GM23338 (cell line): ENCODE measurements around the gene FBRSL1. TPM values are rescaled to one million over a fixed set of nuclear protein-coding genes. Genes with fewer than 3 reads are reported as not detected.

Experiments used
- ATAC-seq: fragments of 200-7000 bp; cut with Tn5 transposase; 3 replicates; pipeline ENCODE4 v1.9.1; 2020
- DNase-seq: peaks from one replicate; pipeline ENCODE4 v3.0.0-alpha.2; 2015; ENCODE audit warnings: low spot score
- H2AFZ ChIP-seq: fragments of 200-600 bp; sonication (generic); 2 replicates; pipeline ENCODE4 v1.8.0; 2016; ENCODE audit warnings: antibody characterized with exemption, mild to moderate bottlenecking, moderate library complexity
- H3F3A ChIP-seq: fragments of 200-600 bp; sonication (generic); replicated peaks from 2 replicates; pipeline ENCODE4 v1.8.0; 2017; ENCODE audit warnings: antibody characterized with exemption, mixed run types, low read depth
- H3K27ac ChIP-seq: fragments of 200-600 bp; sonication (generic); 2 replicates; pipeline ENCODE4 v1.6.1; 2016; ENCODE audit warnings: low read depth
- H3K27me3 ChIP-seq: fragments of 200-600 bp; sonication (generic); 2 replicates; pipeline ENCODE4 v1.8.0; 2016; ENCODE audit warnings: mild to moderate bottlenecking, mixed run types, moderate library complexity; ENCODE audit not compliant: insufficient read depth
- H3K36me3 ChIP-seq: fragments of 200-600 bp; sonication (generic); 2 replicates; pipeline ENCODE4 v1.8.0; 2016; ENCODE audit warnings: mild to moderate bottlenecking; ENCODE audit not compliant: insufficient read depth
- H3K4me1 ChIP-seq: fragments of 200-600 bp; sonication (generic); 2 replicates; pipeline ENCODE4 v1.8.0; 2016; ENCODE audit warnings: mild to moderate bottlenecking, moderate library complexity; ENCODE audit not compliant: insufficient read depth
- H3K4me2 ChIP-seq: fragments of 200-600 bp; sonication (generic); 2 replicates; pipeline ENCODE4 v1.7.1; 2017; ENCODE audit warnings: mixed run types
- H3K4me3 ChIP-seq: fragments of 200-600 bp; sonication (generic); 2 replicates; pipeline ENCODE4 v1.6.1; 2016; ENCODE audit warnings: mixed run types
- H3K79me2 ChIP-seq: fragments of 200-600 bp; sonication (generic); replicated peaks from 2 replicates; pipeline ENCODE4 v1.8.0; 2017; ENCODE audit warnings: mild to moderate bottlenecking; ENCODE audit not compliant: insufficient read depth
- H3K9me2 ChIP-seq: fragments of 200-600 bp; sonication (generic); 2 replicates; pipeline ENCODE4 v1.8.0; 2017; ENCODE audit not compliant: insufficient read depth
- H4K20me1 ChIP-seq: fragments of 200-600 bp; sonication (generic); replicated peaks from 2 replicates; pipeline ENCODE4 v1.8.0; 2017; ENCODE audit warnings: mild to moderate bottlenecking; ENCODE audit not compliant: insufficient read depth
- H3K27ac Mint-ChIP-seq: 2 replicates; pipeline ENCODE4 v1.8.0; 2020; ENCODE audit warnings: inconsistent platforms, mild to moderate bottlenecking, moderate library complexity, mixed read lengths
- H3K27me3 Mint-ChIP-seq: 3 replicates; pipeline ENCODE4 v1.8.0; 2022; ENCODE audit warnings: low read depth, mild to moderate bottlenecking, moderate library complexity, mixed read lengths, inconsistent platforms; ENCODE audit not compliant: insufficient read depth, poor library complexity
- H3K36me3 Mint-ChIP-seq: 3 replicates; pipeline ENCODE4 v1.8.0; 2021; ENCODE audit warnings: low read depth, mild to moderate bottlenecking, inconsistent platforms, moderate library complexity, mixed read lengths
- H3K4me1 Mint-ChIP-seq: 3 replicates; pipeline ENCODE4 v1.8.0; 2020; ENCODE audit warnings: mild to moderate bottlenecking, inconsistent platforms, mixed read lengths
- H3K4me3 Mint-ChIP-seq: 3 replicates; pipeline ENCODE4 v1.8.0; 2021; ENCODE audit warnings: moderate library complexity, mild to moderate bottlenecking, inconsistent platforms, mixed read lengths
- H3K9me3 Mint-ChIP-seq: 3 replicates; pipeline ENCODE4 v1.8.0; 2020; ENCODE audit warnings: moderate library complexity, mild to moderate bottlenecking, inconsistent platforms, mixed read lengths
- CREB1 ChIP-seq: fragments of 250-450 bp; sonication (Bioruptor Pico); IDR thresholded peaks from 2 replicates; pipeline ENCODE4 v1.5.0; 2020; ENCODE audit warnings: low read depth, mild to moderate bottlenecking, moderate library complexity
- EZH2phosphoT487 ChIP-seq: fragments of 200-600 bp; sonication (generic); IDR thresholded peaks from one replicate; pipeline ENCODE4 v1.8.1; 2018; ENCODE audit warnings: antibody characterized with exemption; ENCODE audit not compliant: unreplicated experiment
- POLR2AphosphoS5 ChIP-seq: IDR thresholded peaks from 2 replicates; pipeline ENCODE4 v1.6.1; 2016; ENCODE audit warnings: antibody characterized with exemption, low read depth
- STAT1 ChIP-seq: IDR thresholded peaks from one replicate; pipeline ENCODE4 v1.6.1; 2016; ENCODE audit warnings: antibody characterized with exemption; ENCODE audit not compliant: unreplicated experiment
- ZNF114 ChIP-seq: fragments of 250-450 bp; sonication (Bioruptor Pico); IDR thresholded peaks from 2 replicates; pipeline ENCODE4 v1.5.0; 2020; ENCODE audit warnings: mild to moderate bottlenecking, moderate library complexity
- polyA plus RNA-seq: library from polyadenylated mRNA; unstranded; fragments of >200 nt; fragmentation: Nextera tagmentation; extraction: Ambion mirVana; gene quantifications from 2 replicates; pipeline ENCODE4 v1.2.1, GENCODE V29; 2016
- total RNA-seq: library from RNA; depleted of rRNA; stranded (reverse); fragments of >200 nt; shearing (Covaris generic); gene quantifications from 2 replicates; pipeline ENCODE4 v1.2.3, GENCODE V29; 2014
- TF ChIP-seq, protein P1 (sequence below): fragments of 250-450 bp; sonication (Bioruptor Pico); IDR thresholded peaks from 2 replicates; pipeline ENCODE4 v1.5.0; 2020; ENCODE audit warnings: mild to moderate bottlenecking, moderate library complexity
- TF ChIP-seq, protein P2 (sequence below), 2 experiments: fragments of 200-600 bp in 1 of 2; sonication (generic) in 1 of 2; conservative IDR thresholded peaks; 2 replicates each; pipeline versions ENCODE4 v1.5.1 to v1.6.1; 2016 to 2017; ENCODE audit warnings: antibody characterized with exemption in 2 of 2, low read depth in 2 of 2, mild to moderate bottlenecking in 2 of 2, moderate library complexity in 1 of 2
- TF ChIP-seq, protein P3 (sequence below): IDR thresholded peaks from one replicate; pipeline ENCODE4 v1.6.1; 2018; ENCODE audit warnings: antibody characterized with exemption; ENCODE audit not compliant: unreplicated experiment

Gene FBRSL1
- total and polyA plus RNA-seq, 2 experiments from 2014 or later = 37.8 to 89.8 TPM

DNA sequence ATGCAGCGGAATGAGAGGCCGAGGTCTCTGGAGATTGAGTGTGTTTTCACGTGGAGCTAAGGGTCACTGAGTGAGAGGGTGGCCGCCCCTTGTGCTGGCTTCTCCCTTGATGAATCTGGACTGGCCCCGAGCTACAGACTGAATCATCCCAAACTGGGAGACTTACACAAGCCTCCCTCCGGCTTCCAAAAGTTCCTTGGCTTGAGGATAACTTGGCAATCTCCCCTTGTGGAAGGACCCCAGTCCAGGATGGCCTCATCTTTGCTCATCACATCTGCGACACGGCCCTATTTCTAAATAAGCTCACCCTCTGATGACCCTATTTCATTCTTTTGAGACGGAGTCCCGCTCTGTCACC is 41.5 kb upstream of the FBRSL1 start:
- Mint-ChIP-seq H3K4me1 (peaks cover 11% of the 10 kb centered on the region; the same call in 2 of the 3 replicates), H3K27ac (no peak overlapping the region), H3K4me3 (no peak overlapping the region), H3K9me3 (peaks cover 21% of the 10 kb centered on the region), H3K27me3 (peaks cover 47% of the 10 kb centered on the region), H3K36me3 (peaks cover 9% of the 10 kb centered on the region; the same call in 2 of the 3 replicates)
- Histone ChIP-seq H4K20me1 (no peaks in the 10 kb centered on the region), H3K9me2 (no peaks in the 10 kb centered on the region), H3K4me1 (no peaks in the 10 kb centered on the region), H2AFZ (no peak overlapping the region), H3K4me2 (no peak overlapping the region), H3K36me3 (no peaks in the 10 kb centered on the region), H3F3A (peaks cover 5% of the 10 kb centered on the region; the same call in 1 of the 2 replicates), H3K27ac (no peak overlapping the region), H3K27me3 (peaks cover 68% of the 10 kb centered on the region), H3K79me2 (no peaks in the 10 kb centered on the region), H3K4me3 (no peak overlapping the region)
- DNase-seq (no peak), ATAC-seq (no peak)
- no peak for TF ChIP-seq POLR2AphosphoS5
- no peak for TF ChIP-seq ZNF114 (CRISPR knock-in tag)
- no peak for TF ChIP-seq STAT1
- no peak for TF ChIP-seq EZH2phosphoT487

DNA sequence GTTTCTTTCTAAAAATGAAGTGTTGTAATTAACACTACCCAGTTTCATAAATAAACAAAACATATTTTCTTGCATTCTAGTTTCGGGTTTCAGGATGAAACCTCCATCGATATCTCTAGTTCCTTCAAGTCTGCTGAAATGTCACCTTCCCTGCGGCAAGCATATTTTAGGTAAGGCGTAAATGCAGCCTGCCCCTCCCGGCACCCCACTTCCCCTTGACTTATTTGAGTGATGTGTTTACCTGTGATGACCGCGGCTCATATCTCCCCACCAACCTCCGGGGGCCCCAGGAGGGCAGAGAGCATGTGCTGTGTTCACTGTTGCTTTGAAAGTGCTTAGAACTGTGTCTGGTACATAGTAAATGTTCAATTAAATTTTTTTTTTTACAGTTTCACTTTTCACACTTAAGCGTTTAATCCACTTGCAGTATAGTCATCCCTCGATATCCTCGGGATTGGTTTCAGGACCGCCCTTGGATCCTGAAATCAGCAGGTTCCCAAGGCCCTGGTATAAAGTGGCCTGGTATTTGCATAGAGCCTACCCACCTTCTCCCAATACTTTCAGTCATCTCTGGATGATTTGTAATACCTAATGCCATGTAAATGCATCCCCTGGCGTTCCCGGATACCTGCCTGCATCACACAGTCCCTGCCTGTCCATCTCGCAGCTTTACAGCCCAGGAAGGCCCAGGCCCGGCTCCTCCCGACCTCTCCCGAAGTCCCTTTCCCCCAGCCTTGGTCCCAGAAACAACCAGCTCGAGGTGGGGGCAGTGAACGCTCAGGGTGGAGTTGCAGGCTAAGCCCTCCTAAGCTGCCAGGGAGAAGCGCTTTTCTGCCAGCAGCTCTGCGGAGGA is 40.2 kb upstream of the FBRSL1 start:
- H3K9me2 ChIP-seq = no peaks in the 10 kb centered on the region
- ATAC-seq = no peak
- H3K36me3 Mint-ChIP-seq = peaks cover 8% of the 10 kb centered on the region; the same call in 1 of the 3 replicates
- peaks cover 11% of the 10 kb centered on the region; the same call in 2 of the 3 replicates for H3K9me3 Mint-ChIP-seq
- H3K4me1 Mint-ChIP-seq = peaks cover 11% of the 10 kb centered on the region; the same call in 2 of the 3 replicates
- H3K4me3 Mint-ChIP-seq = no peak overlapping the region
- H3K27me3 ChIP-seq = peaks cover 62% of the 10 kb centered on the region
- H3K27me3 Mint-ChIP-seq = peaks cover 55% of the 10 kb centered on the region
- H3K79me2 ChIP-seq = no peaks in the 10 kb centered on the region
- no peaks in the 10 kb centered on the region for H3K4me1 ChIP-seq
- H3K36me3 ChIP-seq = no peaks in the 10 kb centered on the region
- no peak for DNase-seq
- H4K20me1 ChIP-seq = no peaks in the 10 kb centered on the region
- H3K4me2 ChIP-seq = no peak overlapping the region
- no peak overlapping the region for H2AFZ ChIP-seq
- no peak overlapping the region for H3K27ac ChIP-seq
- peaks cover 5% of the 10 kb centered on the region; the same call in 1 of the 2 replicates for H3F3A ChIP-seq
- H3K27ac Mint-ChIP-seq = no peak overlapping the region
- H3K4me3 ChIP-seq = no peak overlapping the region
- TF ChIP-seq, protein P1, sequence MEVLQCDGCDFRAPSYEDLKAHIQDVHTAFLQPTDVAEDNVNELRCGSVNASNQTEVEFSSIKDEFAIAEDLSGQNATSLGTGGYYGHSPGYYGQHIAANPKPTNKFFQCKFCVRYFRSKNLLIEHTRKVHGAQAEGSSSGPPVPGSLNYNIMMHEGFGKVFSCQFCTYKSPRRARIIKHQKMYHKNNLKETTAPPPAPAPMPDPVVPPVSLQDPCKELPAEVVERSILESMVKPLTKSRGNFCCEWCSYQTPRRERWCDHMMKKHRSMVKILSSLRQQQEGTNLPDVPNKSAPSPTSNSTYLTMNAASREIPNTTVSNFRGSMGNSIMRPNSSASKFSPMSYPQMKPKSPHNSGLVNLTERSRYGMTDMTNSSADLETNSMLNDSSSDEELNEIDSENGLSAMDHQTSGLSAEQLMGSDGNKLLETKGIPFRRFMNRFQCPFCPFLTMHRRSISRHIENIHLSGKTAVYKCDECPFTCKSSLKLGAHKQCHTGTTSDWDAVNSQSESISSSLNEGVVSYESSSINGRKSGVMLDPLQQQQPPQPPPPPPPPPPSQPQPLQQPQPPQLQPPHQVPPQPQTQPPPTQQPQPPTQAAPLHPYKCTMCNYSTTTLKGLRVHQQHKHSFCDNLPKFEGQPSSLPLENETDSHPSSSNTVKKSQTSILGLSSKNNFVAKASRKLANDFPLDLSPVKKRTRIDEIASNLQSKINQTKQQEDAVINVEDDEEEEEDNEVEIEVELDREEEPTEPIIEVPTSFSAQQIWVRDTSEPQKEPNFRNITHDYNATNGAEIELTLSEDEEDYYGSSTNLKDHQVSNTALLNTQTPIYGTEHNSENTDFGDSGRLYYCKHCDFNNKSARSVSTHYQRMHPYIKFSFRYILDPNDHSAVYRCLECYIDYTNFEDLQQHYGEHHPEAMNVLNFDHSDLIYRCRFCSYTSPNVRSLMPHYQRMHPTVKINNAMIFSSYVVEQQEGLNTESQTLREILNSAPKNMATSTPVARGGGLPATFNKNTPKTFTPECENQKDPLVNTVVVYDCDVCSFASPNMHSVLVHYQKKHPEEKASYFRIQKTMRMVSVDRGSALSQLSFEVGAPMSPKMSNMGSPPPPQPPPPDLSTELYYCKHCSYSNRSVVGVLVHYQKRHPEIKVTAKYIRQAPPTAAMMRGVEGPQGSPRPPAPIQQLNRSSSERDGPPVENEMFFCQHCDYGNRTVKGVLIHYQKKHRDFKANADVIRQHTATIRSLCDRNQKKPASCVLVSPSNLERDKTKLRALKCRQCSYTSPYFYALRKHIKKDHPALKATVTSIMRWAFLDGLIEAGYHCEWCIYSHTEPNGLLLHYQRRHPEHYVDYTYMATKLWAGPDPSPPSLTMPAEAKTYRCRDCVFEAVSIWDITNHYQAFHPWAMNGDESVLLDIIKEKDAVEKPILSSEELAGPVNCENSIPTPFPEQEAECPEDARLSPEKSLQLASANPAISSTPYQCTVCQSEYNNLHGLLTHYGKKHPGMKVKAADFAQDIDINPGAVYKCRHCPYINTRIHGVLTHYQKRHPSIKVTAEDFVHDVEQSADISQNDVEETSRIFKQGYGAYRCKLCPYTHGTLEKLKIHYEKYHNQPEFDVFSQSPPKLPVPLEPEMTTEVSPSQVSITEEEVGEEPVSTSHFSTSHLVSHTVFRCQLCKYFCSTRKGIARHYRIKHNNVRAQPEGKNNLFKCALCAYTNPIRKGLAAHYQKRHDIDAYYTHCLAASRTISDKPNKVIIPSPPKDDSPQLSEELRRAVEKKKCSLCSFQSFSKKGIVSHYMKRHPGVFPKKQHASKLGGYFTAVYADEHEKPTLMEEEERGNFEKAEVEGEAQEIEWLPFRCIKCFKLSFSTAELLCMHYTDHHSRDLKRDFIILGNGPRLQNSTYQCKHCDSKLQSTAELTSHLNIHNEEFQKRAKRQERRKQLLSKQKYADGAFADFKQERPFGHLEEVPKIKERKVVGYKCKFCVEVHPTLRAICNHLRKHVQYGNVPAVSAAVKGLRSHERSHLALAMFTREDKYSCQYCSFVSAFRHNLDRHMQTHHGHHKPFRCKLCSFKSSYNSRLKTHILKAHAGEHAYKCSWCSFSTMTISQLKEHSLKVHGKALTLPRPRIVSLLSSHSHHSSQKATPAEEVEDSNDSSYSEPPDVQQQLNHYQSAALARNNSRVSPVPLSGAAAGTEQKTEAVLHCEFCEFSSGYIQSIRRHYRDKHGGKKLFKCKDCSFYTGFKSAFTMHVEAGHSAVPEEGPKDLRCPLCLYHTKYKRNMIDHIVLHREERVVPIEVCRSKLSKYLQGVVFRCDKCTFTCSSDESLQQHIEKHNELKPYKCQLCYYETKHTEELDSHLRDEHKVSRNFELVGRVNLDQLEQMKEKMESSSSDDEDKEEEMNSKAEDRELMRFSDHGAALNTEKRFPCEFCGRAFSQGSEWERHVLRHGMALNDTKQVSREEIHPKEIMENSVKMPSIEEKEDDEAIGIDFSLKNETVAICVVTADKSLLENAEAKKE = no peak
- TF ChIP-seq, protein P2, sequence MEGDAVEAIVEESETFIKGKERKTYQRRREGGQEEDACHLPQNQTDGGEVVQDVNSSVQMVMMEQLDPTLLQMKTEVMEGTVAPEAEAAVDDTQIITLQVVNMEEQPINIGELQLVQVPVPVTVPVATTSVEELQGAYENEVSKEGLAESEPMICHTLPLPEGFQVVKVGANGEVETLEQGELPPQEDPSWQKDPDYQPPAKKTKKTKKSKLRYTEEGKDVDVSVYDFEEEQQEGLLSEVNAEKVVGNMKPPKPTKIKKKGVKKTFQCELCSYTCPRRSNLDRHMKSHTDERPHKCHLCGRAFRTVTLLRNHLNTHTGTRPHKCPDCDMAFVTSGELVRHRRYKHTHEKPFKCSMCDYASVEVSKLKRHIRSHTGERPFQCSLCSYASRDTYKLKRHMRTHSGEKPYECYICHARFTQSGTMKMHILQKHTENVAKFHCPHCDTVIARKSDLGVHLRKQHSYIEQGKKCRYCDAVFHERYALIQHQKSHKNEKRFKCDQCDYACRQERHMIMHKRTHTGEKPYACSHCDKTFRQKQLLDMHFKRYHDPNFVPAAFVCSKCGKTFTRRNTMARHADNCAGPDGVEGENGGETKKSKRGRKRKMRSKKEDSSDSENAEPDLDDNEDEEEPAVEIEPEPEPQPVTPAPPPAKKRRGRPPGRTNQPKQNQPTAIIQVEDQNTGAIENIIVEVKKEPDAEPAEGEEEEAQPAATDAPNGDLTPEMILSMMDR (conservative IDR thresholded peaks at IDR 0.05; ENCODE audit: low read depth in 2 of 2) = no peak
- TF ChIP-seq, protein P3, sequence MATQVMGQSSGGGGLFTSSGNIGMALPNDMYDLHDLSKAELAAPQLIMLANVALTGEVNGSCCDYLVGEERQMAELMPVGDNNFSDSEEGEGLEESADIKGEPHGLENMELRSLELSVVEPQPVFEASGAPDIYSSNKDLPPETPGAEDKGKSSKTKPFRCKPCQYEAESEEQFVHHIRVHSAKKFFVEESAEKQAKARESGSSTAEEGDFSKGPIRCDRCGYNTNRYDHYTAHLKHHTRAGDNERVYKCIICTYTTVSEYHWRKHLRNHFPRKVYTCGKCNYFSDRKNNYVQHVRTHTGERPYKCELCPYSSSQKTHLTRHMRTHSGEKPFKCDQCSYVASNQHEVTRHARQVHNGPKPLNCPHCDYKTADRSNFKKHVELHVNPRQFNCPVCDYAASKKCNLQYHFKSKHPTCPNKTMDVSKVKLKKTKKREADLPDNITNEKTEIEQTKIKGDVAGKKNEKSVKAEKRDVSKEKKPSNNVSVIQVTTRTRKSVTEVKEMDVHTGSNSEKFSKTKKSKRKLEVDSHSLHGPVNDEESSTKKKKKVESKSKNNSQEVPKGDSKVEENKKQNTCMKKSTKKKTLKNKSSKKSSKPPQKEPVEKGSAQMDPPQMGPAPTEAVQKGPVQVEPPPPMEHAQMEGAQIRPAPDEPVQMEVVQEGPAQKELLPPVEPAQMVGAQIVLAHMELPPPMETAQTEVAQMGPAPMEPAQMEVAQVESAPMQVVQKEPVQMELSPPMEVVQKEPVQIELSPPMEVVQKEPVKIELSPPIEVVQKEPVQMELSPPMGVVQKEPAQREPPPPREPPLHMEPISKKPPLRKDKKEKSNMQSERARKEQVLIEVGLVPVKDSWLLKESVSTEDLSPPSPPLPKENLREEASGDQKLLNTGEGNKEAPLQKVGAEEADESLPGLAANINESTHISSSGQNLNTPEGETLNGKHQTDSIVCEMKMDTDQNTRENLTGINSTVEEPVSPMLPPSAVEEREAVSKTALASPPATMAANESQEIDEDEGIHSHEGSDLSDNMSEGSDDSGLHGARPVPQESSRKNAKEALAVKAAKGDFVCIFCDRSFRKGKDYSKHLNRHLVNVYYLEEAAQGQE = no peak
- no peak for TF ChIP-seq POLR2AphosphoS5
- TF ChIP-seq ZNF114 (CRISPR knock-in tag) = no peak
- no peak for TF ChIP-seq CREB1 (CRISPR knock-in tag)
- no peak for TF ChIP-seq EZH2phosphoT487
